HL-60 (cell line): ENCODE results near the gene CDC25A.

Experiments
- CTCF ChIP-seq: IDR thresholded peaks from one replicate; pipeline ENCODE4 v1.5.1; 2011; ENCODE audit warnings: low read length, control low read depth, inconsistent platforms; ENCODE audit not compliant: insufficient read depth
- GABPA ChIP-seq: IDR thresholded peaks from 2 replicates; pipeline ENCODE4 v1.6.1; 2012; ENCODE audit warnings: low read depth
- POLR2AphosphoS5 ChIP-seq: IDR thresholded peaks from 2 replicates; pipeline ENCODE4 v1.6.1; 2012; ENCODE audit warnings: low read depth
- REST ChIP-seq: IDR thresholded peaks from 2 replicates; pipeline ENCODE4 v1.6.1; 2012; ENCODE audit warnings: low read depth; ENCODE audit not compliant: insufficient replicate concordance
- SPI1 ChIP-seq: IDR thresholded peaks from 2 replicates; pipeline ENCODE4 v1.6.1; 2012; ENCODE audit warnings: low read depth, mild to moderate bottlenecking, borderline replicate concordance

- no peak for TF ChIP-seq CTCF
- no peak for TF ChIP-seq POLR2AphosphoS5
- no peak for TF ChIP-seq SPI1
- no peak for TF ChIP-seq REST
- TF ChIP-seq GABPA: no peak
Observed at GRCh38 chr3:48107227-48107626, 81.0 kb downstream of the CDC25A start.
